Measurements from ENCODE around the gene PLS1. TPM values are rescaled to one million over a fixed set of nuclear protein-coding genes. Genes with fewer than 3 reads are reported as not detected.

PLS1 gene
- total and polyA plus RNA-seq, 11 donors, result 0.80 to 3.7 (median 1.7) TPM

- ATAC-seq (no peak), DNase-seq (no peak)
- intact Hi-C loops (cut with DNase I), result no loop called here
- H3K27me3 ChIP-seq, result no peaks in the 10 kb centered on the region
- no peak overlapping the region for H3K4me3 ChIP-seq
- no peaks in the 10 kb centered on the region for H3K9me3 ChIP-seq
- no peaks in the 10 kb centered on the region for H3K4me1 ChIP-seq
- TF ChIP-seq CTCF (IDR thresholded peaks at IDR 0.05) (no peak), POLR2A (IDR thresholded peaks at IDR 0.05) (no peak)
- no peaks in the 10 kb centered on the region for H3K36me3 ChIP-seq
- WGBS, 4 donors, result 93 to 96% (median 95%) methylated on average over 3 of the region's 3 CpGs
- no peak overlapping the region for H3K27ac ChIP-seq
Measured at GRCh38 chr3:142648950-142649349, 52.8 kb downstream of the PLS1 start.

GRCh38 chr3:142650001-142650693 is 54.0 kb downstream of the PLS1 start:
- Histone ChIP-seq H3K36me3 (no peaks in the 10 kb centered on the region), H3K4me3 (no peak overlapping the region), H3K27ac (no peak overlapping the region), H3K9me3 (no peaks in the 10 kb centered on the region), H3K4me1 (no peaks in the 10 kb centered on the region), H3K27me3 (no peaks in the 10 kb centered on the region)
- intact Hi-C loops (cut with DNase I), result no loop called here
- ATAC-seq (peak in 1 of 4 donors; percentile 32), DNase-seq (no peak)
- TF ChIP-seq CTCF (IDR thresholded peaks at IDR 0.05) (no peak), POLR2A (IDR thresholded peaks at IDR 0.05) (no peak)
- WGBS, 4 donors, result 53 to 57% (median 55%) methylated on average over 6 of the region's 6 CpGs

- H3K4me3 ChIP-seq, result no peak overlapping the region
- DNase-seq, result no peak
- no peak for ATAC-seq
- H3K4me1 ChIP-seq, result no peaks in the 10 kb centered on the region
- TF ChIP-seq CTCF (IDR thresholded peaks at IDR 0.05) (no peak), POLR2A (IDR thresholded peaks at IDR 0.05) (no peak)
- no peaks in the 10 kb centered on the region for H3K27me3 ChIP-seq
- H3K9me3 ChIP-seq, result no peaks in the 10 kb centered on the region
- H3K27ac ChIP-seq, result no peak overlapping the region
- H3K36me3 ChIP-seq, result no peaks in the 10 kb centered on the region
- intact Hi-C loops (cut with DNase I), result no loop called here
Measured at GRCh38 chr3:142651711-142652110, 55.5 kb downstream of the PLS1 start.

GRCh38 chr3:142652826-142653292 is 56.7 kb downstream of the PLS1 start:
- no peaks in the 10 kb centered on the region for H3K4me1 ChIP-seq
- no peaks in the 10 kb centered on the region for H3K27me3 ChIP-seq
- 88 to 91% (median 90%) methylated on average over 8 of the region's 8 CpGs for WGBS, 4 donors
- TF ChIP-seq POLR2A (IDR thresholded peaks at IDR 0.05), result no peak
- no peak for TF ChIP-seq CTCF (IDR thresholded peaks at IDR 0.05)
- no peak for ATAC-seq
- intact Hi-C loops (cut with DNase I), result no loop called here
- H3K27ac ChIP-seq, result no peak overlapping the region
- DNase-seq, result no peak
- H3K36me3 ChIP-seq, result no peaks in the 10 kb centered on the region
- H3K9me3 ChIP-seq, result no peaks in the 10 kb centered on the region
- H3K4me3 ChIP-seq, result no peak overlapping the region

Data from heart left ventricle (tissue), 16 donors.